NCI-H128 (cell line): ENCODE data around the gene ZNF200.
"Not testable (repeated sequence)": the region's sequence is repeated elsewhere in the genome, so short reads cannot be mapped to it uniquely, and the experiment has no call there.

Source experiments
- DNase-seq: peaks from one replicate; lab custom pipeline; 2025; ENCODE audit not compliant: unreplicated experiment; lab: John Stamatoyannopoulos, UW

ZNF200 gene, protein sequence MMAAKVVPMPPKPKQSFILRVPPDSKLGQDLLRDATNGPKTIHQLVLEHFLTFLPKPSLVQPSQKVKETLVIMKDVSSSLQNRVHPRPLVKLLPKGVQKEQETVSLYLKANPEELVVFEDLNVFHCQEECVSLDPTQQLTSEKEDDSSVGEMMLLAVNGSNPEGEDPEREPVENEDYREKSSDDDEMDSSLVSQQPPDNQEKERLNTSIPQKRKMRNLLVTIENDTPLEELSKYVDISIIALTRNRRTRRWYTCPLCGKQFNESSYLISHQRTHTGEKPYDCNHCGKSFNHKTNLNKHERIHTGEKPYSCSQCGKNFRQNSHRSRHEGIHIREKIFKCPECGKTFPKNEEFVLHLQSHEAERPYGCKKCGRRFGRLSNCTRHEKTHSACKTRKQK

DNA sequence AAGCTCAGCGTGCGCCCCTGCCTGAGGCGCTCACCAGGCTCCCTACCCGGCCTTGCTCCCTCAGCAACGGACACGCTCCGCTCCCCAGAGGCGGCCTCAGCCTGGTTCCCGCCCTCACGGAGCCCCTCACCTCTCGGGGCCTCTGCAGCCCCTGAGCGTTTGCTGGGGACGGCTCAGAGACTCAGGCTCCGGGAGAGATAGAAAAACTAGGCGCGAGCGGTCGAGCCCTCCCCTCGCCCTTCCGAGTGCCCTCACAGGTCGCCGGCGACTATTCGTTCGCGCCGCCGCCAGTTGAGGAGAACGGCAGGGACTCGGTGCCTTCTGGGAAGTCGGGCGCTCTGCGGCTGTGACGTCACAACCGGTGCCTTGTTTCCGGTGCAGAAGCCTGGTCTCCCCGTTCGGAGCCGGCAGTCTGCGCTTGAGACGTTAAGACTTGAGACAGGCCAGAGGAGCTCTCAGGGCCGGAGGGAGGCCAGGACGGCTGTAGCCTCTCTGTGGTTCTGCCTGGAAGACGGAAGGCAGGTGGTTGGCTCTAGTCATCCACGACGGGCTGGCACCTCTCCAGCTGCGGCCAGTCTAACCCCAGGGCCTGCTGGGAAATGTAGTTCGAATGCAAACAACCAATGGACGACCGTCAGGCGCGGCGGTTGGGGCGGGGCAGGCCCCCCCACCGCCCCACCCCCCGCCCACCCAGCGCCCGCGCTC is at the start of gene ZNF200:
ZNF200 (minus strand) TSS at position 302 of the 705 bp plus-strand sequence. CDS start 1,403 bp downstream, outside the sequence.
- peak; percentile 57 for DNase-seq

DNA sequence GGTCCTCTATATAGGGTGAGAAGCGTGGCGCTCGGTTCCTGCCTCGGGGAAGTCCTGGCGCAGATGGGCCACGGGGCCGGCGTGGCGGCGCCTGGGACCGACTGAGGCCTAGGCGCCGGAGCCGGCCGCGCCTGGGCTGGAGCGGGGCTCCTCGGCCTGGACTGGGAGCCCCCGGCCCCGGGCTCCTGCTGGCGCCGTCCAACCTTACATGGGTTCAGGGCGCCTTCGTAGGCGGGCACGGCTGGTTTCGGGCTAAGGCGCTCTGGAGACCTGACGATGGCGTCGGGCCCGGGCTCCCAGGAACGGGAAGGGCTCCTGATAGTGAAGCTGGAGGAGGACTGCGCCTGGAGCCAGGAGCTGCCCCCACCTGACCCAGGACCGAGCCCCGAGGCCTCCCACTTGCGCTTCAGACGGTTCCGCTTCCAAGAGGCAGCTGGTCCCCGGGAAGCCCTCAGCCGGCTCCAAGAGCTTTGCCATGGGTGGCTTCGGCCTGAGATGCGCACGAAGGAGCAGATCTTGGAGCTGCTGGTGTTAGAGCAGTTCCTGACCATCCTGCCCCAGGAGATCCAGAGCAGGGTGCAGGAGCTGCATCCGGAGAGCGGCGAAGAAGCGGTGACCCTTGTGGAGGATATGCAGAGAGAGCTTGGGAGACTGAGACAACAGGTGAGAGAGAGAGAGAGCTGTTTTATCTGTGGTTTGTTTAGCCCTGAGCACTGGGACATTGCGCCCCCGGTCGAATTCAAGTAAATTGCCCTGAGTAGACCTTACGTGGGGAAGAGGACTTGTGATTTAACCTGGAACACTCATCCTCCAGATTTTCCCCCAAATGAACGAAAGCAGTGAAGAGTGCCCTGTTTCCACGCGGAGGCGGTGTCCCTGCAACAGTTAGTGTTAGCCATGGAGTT is 48.8 kb upstream of the ZNF200 start:
- no peak for DNase-seq

DNA sequence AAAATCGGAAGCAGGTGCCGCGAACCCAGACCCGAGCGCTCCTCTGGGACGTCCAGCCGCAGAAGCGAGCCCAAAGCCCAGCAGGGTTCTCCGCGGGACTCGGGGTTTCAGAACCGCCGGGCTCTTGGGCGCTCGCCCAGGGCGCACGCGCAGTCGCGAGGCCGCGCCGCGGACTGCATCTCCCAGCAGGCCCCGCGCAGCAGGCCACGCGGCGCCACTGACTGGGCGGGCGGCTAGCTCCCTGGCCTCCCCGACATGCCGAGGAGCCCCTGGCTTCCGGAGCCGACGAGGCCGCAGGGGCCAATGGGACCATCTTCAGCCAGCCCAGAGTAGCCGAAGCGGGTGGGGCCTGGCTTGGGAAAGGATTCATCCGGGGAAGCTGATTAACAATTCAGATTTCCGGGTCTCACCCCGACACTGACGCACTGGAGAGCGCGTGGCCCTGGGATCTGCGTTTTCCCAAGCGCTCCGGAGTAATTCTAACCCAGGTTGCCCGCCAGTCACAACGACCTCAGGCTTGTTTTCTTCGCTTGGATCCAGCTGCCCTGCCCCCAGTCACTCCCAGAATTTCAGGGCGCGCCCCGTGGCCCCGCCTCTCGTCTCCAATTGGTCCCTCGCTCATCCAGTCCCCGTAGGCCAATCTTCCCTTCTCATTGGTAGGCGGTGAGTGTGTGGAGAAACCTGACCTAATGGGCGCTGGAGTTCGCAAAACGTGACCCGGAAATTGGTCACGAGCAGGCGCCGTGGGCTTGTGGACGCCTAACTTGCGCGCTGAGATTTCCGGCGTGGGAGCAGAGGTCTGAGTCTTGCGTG is 48.0 kb upstream of the ZNF200 start, which contains the start of gene ZNF263:
ZNF263 (plus strand) TSS at position 762 of the 813 bp plus-strand sequence. CDS start 328 bp downstream, outside the sequence.
- peak; percentile 81 for DNase-seq

DNA sequence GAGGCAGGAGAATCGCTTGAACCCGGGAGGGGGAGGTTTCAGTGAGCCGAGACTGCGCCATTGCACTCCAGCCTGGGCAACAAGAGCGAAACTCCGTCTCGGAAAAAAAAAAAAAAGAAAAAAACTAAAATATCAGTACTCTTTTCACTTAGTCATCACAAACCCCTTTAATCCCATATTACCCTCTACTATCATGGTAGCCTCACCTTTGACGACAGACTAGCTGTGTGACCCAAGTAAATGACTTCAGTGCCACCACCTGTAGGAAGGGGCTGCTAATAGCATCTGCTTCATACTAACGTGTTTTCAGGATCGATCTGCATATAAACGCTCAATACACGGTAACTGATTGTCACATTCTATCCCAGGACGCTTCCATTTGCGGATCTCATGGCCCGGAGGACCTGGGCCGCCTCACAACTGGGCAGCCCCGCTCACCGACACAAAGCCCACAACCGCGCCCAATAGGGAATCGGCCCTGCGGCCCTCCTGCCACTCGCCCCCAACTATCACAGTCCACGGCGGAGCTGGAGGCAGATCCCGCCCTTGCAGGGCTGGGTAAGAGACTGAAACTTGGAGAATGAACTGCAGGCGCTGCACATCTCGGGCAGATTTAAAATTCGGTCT is 47.3 kb upstream of the ZNF200 start:
- DNase-seq: peak; percentile 45

DNA sequence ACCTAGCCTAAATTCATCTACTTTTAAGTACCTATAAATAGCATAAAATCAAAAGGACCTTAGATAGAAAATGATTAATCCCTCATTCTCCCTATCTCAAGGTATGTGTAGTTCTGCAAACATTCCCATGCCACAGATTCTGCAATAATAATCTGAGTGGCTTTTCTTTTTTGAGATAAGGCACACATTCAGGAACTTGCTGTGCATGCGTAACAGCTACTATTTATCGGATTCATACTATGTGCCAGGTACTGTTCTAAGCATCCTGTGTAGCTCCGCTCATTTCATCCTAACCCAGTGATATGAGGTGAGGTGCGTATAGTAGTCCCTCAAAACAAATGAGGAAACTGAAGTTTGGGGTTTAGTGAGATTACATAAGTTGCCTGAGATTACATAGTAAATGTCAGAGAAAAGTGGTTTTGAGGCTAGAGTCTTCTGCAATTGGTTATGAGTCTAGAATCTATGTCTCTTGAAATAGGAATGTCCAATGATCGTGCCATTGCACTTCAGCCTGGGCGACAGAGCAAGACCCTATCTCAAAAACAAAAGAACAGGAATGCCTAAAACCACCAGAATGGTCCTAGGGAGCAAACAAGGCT is 46.4 kb upstream of the ZNF200 start:
- DNase-seq: no peak

DNA sequence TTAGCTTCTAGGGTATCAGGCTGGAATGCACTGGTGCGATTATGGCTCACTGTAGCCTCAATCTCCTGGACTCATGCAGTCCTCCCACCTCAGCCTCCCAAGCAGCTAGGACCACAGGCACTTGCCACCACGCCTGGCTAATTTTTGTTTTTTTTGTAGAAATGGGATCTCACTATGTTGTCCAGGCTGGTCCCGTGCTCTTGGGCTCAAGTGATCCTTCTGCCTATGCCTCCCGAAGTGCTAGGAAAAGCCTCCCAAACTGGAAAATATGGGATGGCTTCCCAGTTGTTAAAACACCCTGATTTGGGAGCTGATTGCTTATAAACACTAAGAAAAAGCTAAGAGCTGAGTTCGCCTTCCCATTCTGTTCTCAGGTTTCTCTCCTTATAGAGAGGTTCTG is 41.7 kb upstream of the ZNF200 start:
- no peak for DNase-seq

DNA sequence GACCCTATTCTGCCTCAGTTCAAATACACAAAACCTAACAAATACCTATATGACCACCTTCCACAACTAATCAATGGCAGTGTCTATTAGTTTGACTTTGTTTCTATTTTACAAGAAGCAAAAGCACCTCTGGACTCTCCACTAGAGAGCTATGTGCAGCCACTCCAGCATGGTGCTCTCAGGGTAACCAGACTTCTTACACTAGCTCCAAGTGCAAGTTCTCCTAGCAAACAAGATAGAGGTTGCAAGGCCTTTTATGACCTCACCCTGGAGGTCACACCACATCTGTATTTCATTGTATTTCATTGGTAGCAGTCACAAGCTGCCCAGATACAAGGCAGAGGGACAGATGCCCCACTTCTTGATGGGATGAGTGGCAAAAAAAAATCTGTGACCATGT is 40.0 kb upstream of the ZNF200 start:
- no peak for DNase-seq

DNA sequence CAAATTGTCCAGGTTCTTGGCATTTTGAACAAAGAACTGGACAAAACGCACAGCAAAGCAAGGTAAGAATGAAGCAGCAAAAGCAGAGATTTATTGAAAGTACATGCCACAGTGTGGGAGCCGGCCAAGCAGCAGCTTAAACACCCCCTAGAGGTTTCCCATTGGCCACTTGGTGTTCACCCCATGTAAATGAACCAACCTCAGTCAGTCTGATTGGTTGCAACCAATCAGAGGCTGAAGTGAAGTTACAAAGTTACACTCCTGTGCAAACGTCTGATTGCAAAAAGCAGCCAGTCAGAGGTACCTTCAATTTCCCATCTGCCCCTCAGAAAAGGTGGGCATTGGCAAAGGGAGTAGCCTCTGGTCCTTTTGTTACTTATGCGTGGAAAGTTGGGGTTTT is 39.5 kb upstream of the ZNF200 start:
- DNase-seq: no peak

DNA sequence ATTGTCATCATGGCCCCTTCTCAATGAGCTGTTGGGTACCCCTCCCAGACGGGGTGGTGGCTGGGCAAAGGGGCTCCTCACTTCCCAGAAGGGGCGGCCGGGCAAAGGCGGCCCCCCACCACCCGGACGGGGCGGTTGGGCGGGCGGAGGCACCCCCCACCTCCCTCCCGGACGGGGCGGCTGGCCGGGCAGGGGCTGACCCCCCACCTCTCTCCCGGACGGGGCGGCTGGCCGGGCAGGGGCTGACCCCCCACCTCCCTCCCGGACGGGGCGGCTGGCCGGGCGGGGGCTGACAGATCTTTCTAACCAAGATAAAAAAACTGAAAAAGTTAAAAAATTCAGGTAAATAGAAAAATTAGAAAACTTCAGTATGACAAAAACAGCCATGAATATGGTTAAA is 36.3 kb upstream of the ZNF200 start:
- DNase-seq: not testable (repeated sequence)

DNA sequence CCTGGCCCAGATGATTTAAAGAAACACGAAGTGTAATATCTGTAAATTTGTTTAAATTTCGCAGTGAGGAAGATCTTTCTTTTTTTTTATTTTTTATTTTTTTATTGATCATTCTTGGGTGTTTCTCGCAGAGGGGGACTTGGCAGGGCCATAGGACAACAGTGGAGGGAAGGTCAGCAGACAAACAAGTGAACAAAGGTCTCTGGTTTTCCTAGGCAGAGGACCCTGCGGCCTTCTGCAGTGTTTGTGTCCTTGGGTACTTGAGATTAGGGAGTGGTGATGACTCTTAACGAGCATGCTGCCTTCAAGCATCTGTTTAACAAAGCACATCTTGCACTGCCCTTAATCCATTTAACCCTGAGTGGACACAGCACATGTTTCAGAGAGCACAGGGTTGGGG is 35.8 kb upstream of the ZNF200 start:
- DNase-seq: not testable (repeated sequence)

DNA sequence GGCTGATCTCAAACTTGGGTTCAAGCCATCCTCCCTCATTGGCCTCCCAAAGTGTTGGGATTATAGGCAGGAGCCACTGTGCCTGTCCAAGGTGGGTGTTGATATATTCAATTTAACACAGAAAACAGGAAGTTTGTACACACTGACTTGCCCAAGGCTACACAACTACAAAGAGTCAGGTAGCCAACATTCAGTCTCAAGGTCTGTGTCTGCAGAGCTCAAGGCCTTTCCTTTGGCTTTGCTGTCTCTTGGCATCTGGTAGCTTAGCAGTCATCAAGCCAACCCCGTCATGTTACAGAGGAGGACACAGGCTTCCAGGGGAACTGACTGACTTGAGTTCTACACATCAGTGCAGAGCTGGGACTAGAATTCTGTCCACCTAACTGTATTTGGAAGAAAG is 33.3 kb upstream of the ZNF200 start:
- DNase-seq: no peak

DNA sequence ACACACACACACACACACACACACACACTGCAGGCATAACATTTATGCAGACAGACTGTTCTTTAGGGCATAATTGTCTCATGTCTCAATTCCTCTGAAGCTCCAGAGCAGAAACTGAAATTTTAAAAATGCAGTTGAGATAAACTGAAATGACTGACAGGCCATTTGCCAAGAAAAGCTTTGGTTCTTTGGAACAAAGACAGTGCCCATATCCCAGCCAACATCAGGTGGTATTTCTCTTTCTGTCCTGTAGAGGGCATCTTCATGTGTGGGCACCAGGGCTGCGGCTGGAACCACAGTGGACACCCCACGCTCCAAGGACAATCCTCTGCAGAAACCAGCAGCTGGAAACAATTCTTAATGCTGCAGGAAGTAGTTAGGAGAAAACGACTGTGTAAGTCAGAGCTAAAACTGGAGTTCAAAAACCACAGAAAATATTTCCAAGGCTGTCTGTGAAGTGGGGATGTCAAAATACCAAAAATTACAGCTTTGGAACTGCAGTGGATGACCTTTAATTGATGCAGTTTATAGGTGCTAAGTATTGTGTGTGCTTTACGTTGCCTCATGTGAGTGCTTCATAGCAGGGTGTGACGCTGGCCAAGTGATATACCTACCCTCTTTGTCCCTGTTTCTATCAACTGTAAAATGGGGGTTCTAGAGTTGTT is 32.0 kb upstream of the ZNF200 start:
- DNase-seq: no peak

DNA sequence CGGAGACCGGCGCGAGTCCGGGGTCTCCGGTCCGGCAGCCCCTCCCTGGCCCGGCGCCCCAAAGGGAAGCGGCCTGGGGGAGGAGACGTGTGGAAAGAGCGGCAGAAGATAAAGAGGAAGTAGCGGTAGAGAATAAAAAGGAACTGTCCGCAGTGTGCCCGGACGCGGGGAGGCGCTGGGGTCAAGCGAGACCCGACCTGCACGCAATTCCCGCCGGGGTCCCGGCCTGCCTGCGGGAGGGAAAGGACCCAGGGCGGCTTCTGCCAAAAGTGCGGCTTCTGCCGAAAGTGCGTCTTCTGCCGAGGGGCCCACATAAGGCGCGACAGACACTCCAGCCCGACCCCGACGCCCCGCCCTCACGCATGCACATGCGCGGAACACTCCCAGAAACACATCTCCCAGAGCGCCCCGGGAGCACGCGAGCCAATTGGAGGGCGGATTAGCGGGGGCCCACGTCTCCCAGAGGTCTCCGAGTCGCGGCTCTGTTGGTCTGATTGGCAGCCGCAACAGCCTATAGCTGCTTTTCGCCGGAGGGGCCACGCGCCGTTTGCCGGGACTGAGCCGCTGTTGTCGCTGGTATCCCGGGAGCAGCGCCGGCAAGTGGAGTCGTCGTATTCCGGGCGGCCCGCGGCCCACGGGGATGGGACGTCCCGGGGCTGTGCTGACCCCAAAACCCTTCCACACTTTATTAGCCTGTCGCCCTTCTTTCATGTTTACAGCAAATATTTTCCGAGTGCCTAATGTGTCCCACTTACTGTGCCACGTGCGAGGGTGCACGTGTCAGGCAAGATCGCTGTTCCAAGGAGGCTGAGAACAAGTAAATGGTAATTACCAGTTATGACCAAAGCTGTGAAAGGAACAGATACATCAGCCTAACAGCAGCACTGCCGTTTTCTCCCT is 29.4 kb upstream of the ZNF200 start:
- DNase-seq: peak; percentile 86

DNA sequence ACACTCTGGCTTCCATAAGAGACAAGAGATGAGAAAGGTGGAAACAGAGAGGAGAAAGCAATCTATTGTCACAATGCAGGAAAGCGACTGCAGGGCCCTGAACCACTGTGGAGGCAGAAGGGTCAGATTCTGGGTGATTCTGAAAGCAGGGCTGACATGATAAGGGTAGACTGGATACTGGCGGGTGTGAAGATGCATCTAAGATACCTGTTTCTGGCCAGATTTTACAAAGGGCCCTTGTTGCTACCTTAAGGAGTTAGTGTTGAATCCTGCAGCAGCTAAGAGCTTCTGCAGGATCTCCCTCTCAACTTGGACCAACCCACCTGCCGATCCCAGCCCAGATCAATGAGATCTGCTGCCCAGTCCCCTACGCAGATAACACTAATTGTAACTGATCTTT is 27.6 kb upstream of the ZNF200 start:
- no peak for DNase-seq

DNA sequence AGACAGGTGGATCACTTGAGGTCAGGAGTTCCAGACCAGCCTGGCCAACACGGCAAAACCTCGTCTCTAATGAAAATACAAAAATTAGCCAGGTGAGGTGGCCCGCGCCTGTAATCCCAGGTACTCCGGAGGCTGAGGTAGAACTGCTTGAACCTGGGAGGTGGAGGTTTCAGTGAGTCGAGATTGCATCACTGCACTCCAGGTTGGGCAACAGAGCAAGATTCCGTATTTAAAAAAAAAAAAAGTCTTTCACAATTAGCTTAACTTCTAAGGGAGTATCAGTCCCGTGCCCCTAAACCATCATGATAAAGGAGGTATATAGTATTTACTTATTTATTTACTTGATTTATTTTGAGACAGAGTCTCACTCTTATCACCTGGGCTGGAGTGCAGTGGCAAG is 24.9 kb upstream of the ZNF200 start:
- no peak for DNase-seq

DNA sequence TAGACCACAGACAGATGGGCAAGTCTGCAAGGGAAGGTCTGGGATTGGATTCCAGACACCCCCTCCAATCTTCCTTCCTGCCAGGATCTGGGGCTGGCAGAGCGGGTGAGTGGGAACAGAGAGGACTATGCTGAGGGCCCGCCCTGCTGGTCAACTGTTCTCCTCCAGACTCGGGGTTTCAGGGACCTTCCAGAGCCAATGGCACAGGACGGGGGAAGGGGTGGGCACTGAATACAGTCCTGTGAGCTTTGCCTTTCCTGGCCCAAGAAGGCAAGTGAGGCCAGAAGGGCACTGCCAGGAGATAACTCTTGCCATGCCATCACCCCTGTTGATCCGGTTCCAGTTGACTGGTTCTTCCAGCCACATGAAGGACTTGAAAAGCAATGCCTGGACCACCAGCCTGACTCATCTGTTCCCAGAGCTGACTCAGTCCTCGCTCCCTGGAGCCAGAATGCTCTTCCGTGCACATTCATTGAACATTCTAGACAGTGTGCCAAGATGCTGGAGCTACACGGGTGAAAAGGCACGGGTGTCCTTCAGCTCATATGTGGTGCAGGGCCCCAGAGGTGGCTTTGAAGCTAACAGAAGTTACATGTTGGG is 22.0 kb upstream of the ZNF200 start:
- no peak for DNase-seq

DNA sequence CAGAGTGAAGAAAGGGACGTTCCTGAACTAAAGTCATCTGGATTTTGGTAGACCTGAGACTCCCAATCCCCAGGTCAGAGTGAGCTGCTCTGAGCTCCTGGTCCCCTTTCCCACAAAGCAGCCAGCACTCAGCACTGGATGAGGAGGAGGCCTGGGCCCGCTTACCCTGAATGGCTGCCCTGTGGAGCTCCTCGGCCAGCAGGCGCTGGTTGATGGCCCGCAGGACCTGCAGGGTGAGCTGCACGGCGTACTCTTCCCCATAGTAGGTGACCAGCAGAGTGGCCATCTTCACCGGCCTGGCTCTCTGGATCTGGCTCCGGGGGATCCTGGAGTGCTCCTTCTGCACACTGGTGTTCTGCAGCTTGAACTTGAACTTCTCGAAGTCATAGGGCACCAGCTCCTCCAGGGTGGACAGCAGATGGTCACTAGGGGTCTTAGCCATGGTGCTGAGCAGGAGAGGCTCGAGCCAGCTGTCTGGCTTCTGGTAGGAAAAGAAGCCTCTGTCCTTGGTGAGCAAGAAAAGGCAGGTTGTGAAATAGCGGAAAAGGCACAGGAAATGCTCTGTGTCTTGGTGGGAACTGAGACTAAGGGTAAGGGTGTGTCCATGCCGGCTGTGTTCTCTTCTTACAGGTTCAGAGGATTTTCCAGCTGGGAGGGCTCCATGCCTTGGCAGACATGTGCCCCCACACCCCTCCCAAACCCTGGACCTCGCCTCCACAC is 21.3 kb upstream of the ZNF200 start, which contains the start of gene MEFV:
MEFV (minus strand) TSS at position 488 of the 720 bp plus-strand sequence; CDS start at position 442, 46 bp downstream.
- DNase-seq: no peak
